ENCODE data around the gene SULT1A1.
"Not testable (repeated sequence)": the region's sequence is repeated elsewhere in the genome, so short reads cannot be mapped to it uniquely, and the experiment has no call there.

DNA sequence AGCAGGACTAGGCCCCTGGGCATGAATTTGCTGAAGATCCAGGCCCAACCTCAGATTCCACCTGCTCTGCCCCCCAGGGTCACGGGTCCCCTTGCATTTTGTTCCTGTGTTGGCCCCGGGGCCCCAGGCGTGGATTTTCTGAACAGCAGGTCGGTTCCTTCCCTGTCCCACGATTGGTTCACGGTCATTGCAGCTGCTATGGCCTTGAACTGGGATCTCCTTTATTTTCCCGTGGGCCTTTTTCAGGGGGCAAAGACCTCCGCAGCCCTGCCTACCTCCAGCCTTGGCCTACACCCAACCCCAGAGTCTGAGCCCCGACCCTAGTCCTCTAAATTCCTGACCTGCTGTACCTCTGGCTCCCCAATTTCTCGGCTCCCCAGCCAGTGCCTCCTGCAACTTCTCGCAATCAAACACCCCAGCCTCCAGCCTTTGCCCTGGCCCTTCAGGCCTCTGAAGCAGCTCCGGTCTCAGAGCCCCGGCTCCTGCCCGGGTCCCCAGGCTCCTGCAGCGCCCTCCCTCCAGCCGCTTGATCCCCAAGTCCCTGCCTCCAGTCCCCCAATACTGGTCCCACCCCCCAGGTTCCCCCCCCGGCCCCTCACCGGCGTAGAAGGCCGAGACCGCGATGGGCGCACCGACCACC is 12.8 kb upstream of the SULT1A1 start:
- TF ChIP-seq, protein P1, sequence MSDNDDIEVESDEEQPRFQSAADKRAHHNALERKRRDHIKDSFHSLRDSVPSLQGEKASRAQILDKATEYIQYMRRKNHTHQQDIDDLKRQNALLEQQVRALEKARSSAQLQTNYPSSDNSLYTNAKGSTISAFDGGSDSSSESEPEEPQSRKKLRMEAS (CRISPR knock-in tag; IDR thresholded peaks at IDR 0.05) = not testable (repeated sequence)
- TF ChIP-seq, protein P2, sequence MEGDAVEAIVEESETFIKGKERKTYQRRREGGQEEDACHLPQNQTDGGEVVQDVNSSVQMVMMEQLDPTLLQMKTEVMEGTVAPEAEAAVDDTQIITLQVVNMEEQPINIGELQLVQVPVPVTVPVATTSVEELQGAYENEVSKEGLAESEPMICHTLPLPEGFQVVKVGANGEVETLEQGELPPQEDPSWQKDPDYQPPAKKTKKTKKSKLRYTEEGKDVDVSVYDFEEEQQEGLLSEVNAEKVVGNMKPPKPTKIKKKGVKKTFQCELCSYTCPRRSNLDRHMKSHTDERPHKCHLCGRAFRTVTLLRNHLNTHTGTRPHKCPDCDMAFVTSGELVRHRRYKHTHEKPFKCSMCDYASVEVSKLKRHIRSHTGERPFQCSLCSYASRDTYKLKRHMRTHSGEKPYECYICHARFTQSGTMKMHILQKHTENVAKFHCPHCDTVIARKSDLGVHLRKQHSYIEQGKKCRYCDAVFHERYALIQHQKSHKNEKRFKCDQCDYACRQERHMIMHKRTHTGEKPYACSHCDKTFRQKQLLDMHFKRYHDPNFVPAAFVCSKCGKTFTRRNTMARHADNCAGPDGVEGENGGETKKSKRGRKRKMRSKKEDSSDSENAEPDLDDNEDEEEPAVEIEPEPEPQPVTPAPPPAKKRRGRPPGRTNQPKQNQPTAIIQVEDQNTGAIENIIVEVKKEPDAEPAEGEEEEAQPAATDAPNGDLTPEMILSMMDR (IDR thresholded peaks at IDR 0.05) = not testable (repeated sequence)
- not testable (repeated sequence) for TF ChIP-seq SP1 (CRISPR knock-in tag; conservative IDR thresholded peaks at IDR 0.05)

Data from WTC11 (cell line).